CD14-positive monocyte (primary cell): ENCODE data around the gene SLC35E4. TPM values are rescaled to one million over a fixed set of nuclear protein-coding genes. Genes with fewer than 3 reads are reported as not detected.

Experiments used
- DNase-seq, 3 donors: peaks; one replicate each; pipeline ENCODE4 v3.0.0-alpha.2; 2011 to 2022
- H2AFZ ChIP-seq: 2 replicates; pipeline ENCODE4 v1.6.0; 2012; ENCODE audit warnings: mild to moderate bottlenecking, low read depth, low read length, inconsistent platforms; ENCODE audit not compliant: insufficient read depth, poor library complexity, severe bottlenecking
- H3K27ac ChIP-seq, 2 donors: 1 replicate in 1 of 2; 2 replicates in 1 of 2; pipeline ENCODE4 v1.5.1; 2012 to 2013; ENCODE audit warnings: low read length in 2 of 2, control low read depth in 1 of 2, inconsistent platforms in 1 of 2, low read depth in 1 of 2, mild to moderate bottlenecking in 1 of 2
- H3K27me3 ChIP-seq, 2 donors: one replicate each; pipeline versions ENCODE4 v1.6.0 to v1.6.1; 2011 to 2013; ENCODE audit warnings: low read length in 2 of 2; ENCODE audit not compliant: control insufficient read depth in 2 of 2, insufficient read depth in 2 of 2
- H3K36me3 ChIP-seq, 2 donors: replicated peaks in 1 of 2; 1 replicate in 1 of 2; 2 replicates in 1 of 2; pipeline versions ENCODE4 v1.5.1 to v1.6.1; 2012 to 2013; ENCODE audit warnings: low read length in 2 of 2, control low read depth in 1 of 2, inconsistent platforms in 1 of 2, mild to moderate bottlenecking in 1 of 2; ENCODE audit not compliant: insufficient read depth in 2 of 2, control insufficient read depth in 1 of 2
- H3K4me1 ChIP-seq, 2 donors: 1 replicate in 1 of 2; 2 replicates in 1 of 2; pipeline versions ENCODE4 v1.5.1 to v1.6.1; 2012 to 2013; ENCODE audit warnings: low read length in 2 of 2, control low read depth in 1 of 2, inconsistent platforms in 1 of 2, mild to moderate bottlenecking in 1 of 2, moderate library complexity in 1 of 2; ENCODE audit not compliant: insufficient read depth in 2 of 2, control insufficient read depth in 1 of 2
- H3K4me2 ChIP-seq: replicated peaks from 2 replicates; pipeline ENCODE3; 2012; ENCODE audit warnings: low read length, moderate library complexity, mild to moderate bottlenecking; ENCODE audit not compliant: poor library complexity, severe bottlenecking; ENCODE audit errors: extremely low read depth
- H3K4me3 ChIP-seq, 3 experiments: fragments of 200-600 bp in 1 of 3; sonication (generic) in 1 of 3; replicated peaks in 1 of 3; 1 replicate in 2 of 3; 2 replicates in 1 of 3; pipeline ENCODE4 v1.5.1; 2011 to 2013; ENCODE audit warnings: low read length in 3 of 3, mild to moderate bottlenecking in 3 of 3, control low read depth in 2 of 3, low read depth in 2 of 3, inconsistent platforms in 1 of 3, moderate library complexity in 1 of 3
- H3K79me2 ChIP-seq: 2 replicates; pipeline ENCODE4 v1.6.0; 2012; ENCODE audit warnings: mild to moderate bottlenecking, control low read depth, inconsistent platforms, low read length, moderate library complexity; ENCODE audit not compliant: insufficient read depth
- H3K9ac ChIP-seq: 2 replicates; pipeline ENCODE4 v1.6.0; 2017; ENCODE audit warnings: low read length, mild to moderate bottlenecking; ENCODE audit not compliant: insufficient read depth, poor library complexity, severe bottlenecking
- H3K9me3 ChIP-seq, 2 donors: replicated peaks in 1 of 2; 1 replicate in 1 of 2; 2 replicates in 1 of 2; pipeline versions ENCODE4 v1.5.1 to v1.6.1; 2012 to 2013; ENCODE audit warnings: low read length in 2 of 2, control low read depth in 1 of 2; ENCODE audit not compliant: control insufficient read depth in 1 of 2, insufficient read depth in 1 of 2
- H4K20me1 ChIP-seq: 2 replicates; pipeline ENCODE4 v1.6.0; 2012; ENCODE audit warnings: mild to moderate bottlenecking, low read length, control low read depth, moderate library complexity; ENCODE audit not compliant: insufficient read depth
- H3K27ac Mint-ChIP-seq, 7 donors: one replicate each; pipeline ENCODE4 v1.8.0; 2020; ENCODE audit warnings: mild to moderate bottlenecking in 7 of 7, mixed read lengths in 7 of 7, moderate library complexity in 6 of 7, inconsistent platforms in 2 of 7
- H3K27me3 Mint-ChIP-seq, 3 donors: one replicate each; pipeline ENCODE4 v1.8.0; 2021 to 2022; ENCODE audit warnings: low read depth in 3 of 3, mild to moderate bottlenecking in 3 of 3, mixed read lengths in 3 of 3, moderate library complexity in 3 of 3, inconsistent platforms in 1 of 3
- H3K36me3 Mint-ChIP-seq, 2 donors: one replicate each; pipeline ENCODE4 v1.8.0; 2020; ENCODE audit warnings: mixed read lengths in 2 of 2, inconsistent platforms in 1 of 2, mild to moderate bottlenecking in 1 of 2
- H3K4me1 Mint-ChIP-seq: one replicate; pipeline ENCODE4 v1.8.0; 2020; ENCODE audit warnings: mild to moderate bottlenecking, mixed read lengths
- H3K4me3 Mint-ChIP-seq, 2 donors: one replicate each; pipeline ENCODE4 v1.8.0; 2020; ENCODE audit warnings: mild to moderate bottlenecking in 2 of 2, mixed read lengths in 2 of 2, moderate library complexity in 1 of 2
- H3K9me3 Mint-ChIP-seq, 7 donors: one replicate each; pipeline ENCODE4 v1.8.0; 2020 to 2022; ENCODE audit warnings: mixed read lengths in 7 of 7, mild to moderate bottlenecking in 6 of 7, moderate library complexity in 6 of 7, inconsistent platforms in 2 of 7
- CTCF ChIP-seq: fragments of 200-600 bp; IDR thresholded peaks from one replicate; pipeline ENCODE4 v1.8.0; 2022; ENCODE audit warnings: antibody characterized with exemption, mild to moderate bottlenecking
- WGBS: methylation state at CpG from one replicate; pipeline ENCODE4 v1.1.5; 2013; ENCODE audit warnings: missing lambda C conversion rate; ENCODE audit not compliant: insufficient coverage; 5-methylcytosine and 5-hydroxymethylcytosine counted together
- intact Hi-C, 2 donors: fragments of 100-400 bp; cut with micrococcal nuclease; formaldehyde crosslinking; loops; one replicate each; pipeline versions ENCODE4 v1.15.0 to v1.15.1; 2023
- polyA minus RNA-seq: library from RNA; depleted of rRNA, polyadenylated mRNA; stranded (reverse); fragments of >200 nt; gene quantifications from 2 replicates; pipeline ENCODE4 v1.2.3, GENCODE V29; 2012
- polyA plus RNA-seq, 3 donors: library from polyadenylated mRNA; depleted of rRNA in 1 of 3; unstranded in 2 of 3; stranded (reverse) in 1 of 3; fragments of 300-500 nt in 2 of 3; fragments of >200 nt in 1 of 3; fragmentation: Illumina TruSeq in 2 of 3; gene quantifications; 1 replicate in 2 of 3; 2 replicates in 1 of 3; pipeline ENCODE4 v1.2.3, GENCODE V29; 2012 to 2021
- total RNA-seq, 12 experiments: library from RNA in 1 of 12; stranded (reverse) in 1 of 12; fragments of 120-200 nt in 1 of 12; gene quantifications; one replicate each; pipeline ENCODE4 v1.2.4 and lab custom pipeline; 2013 to 2026; ENCODE audit warnings: mixed read lengths in 6 of 12, inconsistent platforms in 1 of 12

The SLC35E4 gene, protein sequence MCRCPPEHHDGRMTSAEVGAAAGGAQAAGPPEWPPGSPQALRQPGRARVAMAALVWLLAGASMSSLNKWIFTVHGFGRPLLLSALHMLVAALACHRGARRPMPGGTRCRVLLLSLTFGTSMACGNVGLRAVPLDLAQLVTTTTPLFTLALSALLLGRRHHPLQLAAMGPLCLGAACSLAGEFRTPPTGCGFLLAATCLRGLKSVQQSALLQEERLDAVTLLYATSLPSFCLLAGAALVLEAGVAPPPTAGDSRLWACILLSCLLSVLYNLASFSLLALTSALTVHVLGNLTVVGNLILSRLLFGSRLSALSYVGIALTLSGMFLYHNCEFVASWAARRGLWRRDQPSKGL
- 3.0 TPM for total RNA-seq (2013)
- 1 to 10 TPM; 1.4 to 2.4 (median 1.6) TPM for polyA plus RNA-seq
- polyA minus RNA-seq = 9.8 and 10.1 TPM in 2 replicates
- total RNA-seq (lab: John Stamatoyannopoulos, UW) = 8.2 to 122 (median 33.3) reads per million in 11 experiments

DNA sequence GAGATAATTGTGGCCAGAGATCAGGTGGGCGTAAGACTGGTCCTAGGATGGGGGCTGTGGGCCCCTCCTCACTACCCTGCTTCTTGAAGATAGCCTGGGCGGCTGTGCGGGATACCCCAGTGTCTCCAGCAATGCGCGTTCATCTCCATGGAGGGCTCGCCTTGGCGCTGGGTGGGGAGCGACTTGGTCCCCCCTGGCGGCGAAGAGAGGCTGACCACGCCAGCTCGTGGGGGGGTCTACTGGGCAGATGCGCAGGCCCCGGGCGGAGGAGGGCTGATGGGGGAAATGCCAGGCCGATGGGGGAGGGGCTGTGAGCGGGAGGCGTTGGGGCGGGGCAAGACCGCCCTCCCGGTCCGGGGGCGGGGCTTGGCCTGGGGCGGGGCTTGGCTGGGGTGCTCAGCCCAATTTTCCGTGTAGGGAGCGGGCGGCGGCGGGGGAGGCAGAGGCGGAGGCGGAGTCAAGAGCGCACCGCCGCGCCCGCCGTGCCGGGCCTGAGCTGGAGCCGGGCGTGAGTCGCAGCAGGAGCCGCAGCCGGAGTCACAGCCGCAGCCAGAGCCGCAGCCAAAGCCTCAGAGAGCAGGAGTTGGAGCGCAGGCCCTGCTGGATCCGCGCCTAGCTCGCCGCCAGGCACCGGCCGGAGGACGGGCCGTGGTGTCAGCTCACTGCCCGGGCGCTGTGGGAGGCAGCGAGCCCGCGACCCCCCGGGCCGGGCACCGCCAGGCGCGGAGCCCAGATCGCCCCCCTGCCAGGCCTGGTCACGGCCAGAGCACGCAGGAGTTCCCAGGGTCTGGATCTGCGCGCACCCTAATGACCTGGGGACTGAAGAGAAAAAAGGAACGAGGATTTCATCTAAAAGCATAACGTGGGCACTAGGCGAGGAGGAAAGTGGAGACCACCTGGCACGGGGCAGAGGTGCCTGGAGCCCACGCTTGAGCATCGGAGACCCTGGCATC, at the start of gene SLC35E4:
Gene SLC35E4 (plus strand): TSS at position 509 of the 953 bp plus-strand sequence. CDS start 670 bp downstream, outside the sequence.
- peak within 1 kb of the TSS; percentile 92 to 98 (median 93) for H3K27ac Mint-ChIP-seq
- Histone ChIP-seq H2AFZ (peak within 1 kb of the TSS; percentile 87), H3K9me3 (no peaks in the 10 kb centered on the region), H3K36me3 (no peaks in the 10 kb centered on the region), H3K27ac (peak within 1 kb of the TSS; percentile 92), H4K20me1 (no peaks in the 10 kb centered on the region), H3K9ac (peak within 1 kb of the TSS; percentile 74), H3K4me3 (peak within 1 kb of the TSS; percentile 29 to 79 (median 55)), H3K79me2 (no peaks in the 10 kb centered on the region), H3K4me2 (peak within 1 kb of the TSS; percentile 98), H3K27me3 (peaks cover 0 to 6% of the 10 kb centered on the region in 2 donors), H3K4me1 (peaks cover 28 to 33% of the 10 kb centered on the region in 2 donors)
- TF ChIP-seq CTCF = no peak
- H3K27me3 Mint-ChIP-seq = peaks cover 4 to 11% (median 5%) of the 10 kb centered on the region in 3 donors
- intact Hi-C loops = loop anchor here in 1 of 2 donors (1.0 to 2.0 kb wide), 4 partner anchors 13 to 119 kb away; partner anchors contain the start of genes DUSP18 and TCN2
- peaks cover 0 to 7% (median 2%) of the 10 kb centered on the region in 7 donors for H3K9me3 Mint-ChIP-seq
- 1% methylated on average over 71 of the region's 75 CpGs for WGBS
- H3K4me1 Mint-ChIP-seq = peaks cover 21% of the 10 kb centered on the region
- DNase-seq = peak; percentile 82 to 86 (median 84)
- peak within 1 kb of the TSS; percentile 84 to 93 for H3K4me3 Mint-ChIP-seq
- H3K36me3 Mint-ChIP-seq = no peaks in the 10 kb centered on the region

- no peaks in the 10 kb centered on the region for H3K9me3 ChIP-seq
- Mint-ChIP-seq H3K4me1 (peaks cover 5% of the 10 kb centered on the region), H3K9me3 (no peaks in the 10 kb centered on the region), H3K4me3 (no peak overlapping the region), H3K36me3 (peaks cover 71 to 84% of the 10 kb centered on the region in 2 donors), H3K27me3 (no peaks in the 10 kb centered on the region), H3K27ac (peak overlapping the region in 5 of 7 donors; percentile 11 to 81 (median 26))
- peaks cover 25% of the 10 kb centered on the region for H3K79me2 ChIP-seq
- WGBS = 97% methylated on average over 5 of the region's 8 CpGs
- H2AFZ ChIP-seq = no peak overlapping the region
- H3K4me3 ChIP-seq = no peak overlapping the region
- no peak overlapping the region for H3K9ac ChIP-seq
- peaks cover 79 to 83% of the 10 kb centered on the region in 2 donors for H3K36me3 ChIP-seq
- H4K20me1 ChIP-seq = peaks cover 5% of the 10 kb centered on the region
- no peak for DNase-seq
- H3K27ac ChIP-seq = no peak overlapping the region
- peaks cover 7 to 12% of the 10 kb centered on the region in 2 donors for H3K4me1 ChIP-seq
- intact Hi-C loops = no loop called here
- TF ChIP-seq CTCF = no peak
- H3K4me2 ChIP-seq = no peak overlapping the region
- no peaks in the 10 kb centered on the region for H3K27me3 ChIP-seq
Observed at GRCh38 chr22:30586414-30586813, 49.2 kb upstream of the SLC35E4 start.
